ENCODE data around the gene SULF2.

Gene SULF2

DNA sequence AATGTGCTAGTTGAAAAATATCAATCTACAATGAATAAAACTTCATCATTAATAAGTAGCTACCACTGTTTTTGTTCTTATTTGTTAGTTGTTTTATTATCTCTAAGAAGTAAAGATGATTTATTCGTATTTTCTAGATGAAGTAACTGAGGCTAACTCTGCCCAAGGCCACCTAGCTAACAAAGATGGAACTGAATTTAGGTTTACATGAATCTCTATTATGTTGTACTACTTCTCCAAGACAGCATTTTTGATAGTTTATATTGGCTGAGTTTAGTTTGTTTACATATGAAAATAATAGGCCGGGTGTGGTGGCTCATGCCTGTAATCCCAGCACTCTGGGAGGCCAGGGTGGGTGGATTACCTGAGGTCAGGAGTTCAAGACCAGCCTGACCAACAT, 162.1 kb downstream of the SULF2 start:
- no peak for DNase-seq

DNA sequence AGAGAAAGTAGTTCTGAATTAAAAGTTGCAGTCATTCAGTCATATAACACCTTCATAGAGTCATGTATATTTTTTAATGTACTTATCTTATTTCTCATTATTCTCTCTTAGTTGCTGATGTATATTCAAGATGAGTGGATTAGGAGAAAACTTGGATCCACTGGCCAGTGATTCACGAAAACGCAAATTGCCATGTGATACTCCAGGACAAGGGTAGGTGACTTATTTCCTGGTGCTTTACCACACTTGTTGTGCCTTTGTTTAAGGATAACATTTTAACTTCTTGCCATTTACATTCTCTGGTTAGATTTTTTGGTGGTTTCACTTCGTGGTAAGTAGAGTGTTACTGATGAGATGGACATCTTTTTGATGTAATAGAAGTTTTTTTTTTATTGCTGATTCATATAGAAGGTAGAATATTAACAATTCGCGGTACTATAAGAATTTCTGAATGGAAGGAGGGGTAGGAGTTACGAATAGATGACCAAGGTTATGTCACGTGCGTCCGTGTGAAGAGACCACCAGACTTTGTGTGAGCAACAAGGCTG, 163.1 kb downstream of the SULF2 start:
- no peak for DNase-seq

DNA sequence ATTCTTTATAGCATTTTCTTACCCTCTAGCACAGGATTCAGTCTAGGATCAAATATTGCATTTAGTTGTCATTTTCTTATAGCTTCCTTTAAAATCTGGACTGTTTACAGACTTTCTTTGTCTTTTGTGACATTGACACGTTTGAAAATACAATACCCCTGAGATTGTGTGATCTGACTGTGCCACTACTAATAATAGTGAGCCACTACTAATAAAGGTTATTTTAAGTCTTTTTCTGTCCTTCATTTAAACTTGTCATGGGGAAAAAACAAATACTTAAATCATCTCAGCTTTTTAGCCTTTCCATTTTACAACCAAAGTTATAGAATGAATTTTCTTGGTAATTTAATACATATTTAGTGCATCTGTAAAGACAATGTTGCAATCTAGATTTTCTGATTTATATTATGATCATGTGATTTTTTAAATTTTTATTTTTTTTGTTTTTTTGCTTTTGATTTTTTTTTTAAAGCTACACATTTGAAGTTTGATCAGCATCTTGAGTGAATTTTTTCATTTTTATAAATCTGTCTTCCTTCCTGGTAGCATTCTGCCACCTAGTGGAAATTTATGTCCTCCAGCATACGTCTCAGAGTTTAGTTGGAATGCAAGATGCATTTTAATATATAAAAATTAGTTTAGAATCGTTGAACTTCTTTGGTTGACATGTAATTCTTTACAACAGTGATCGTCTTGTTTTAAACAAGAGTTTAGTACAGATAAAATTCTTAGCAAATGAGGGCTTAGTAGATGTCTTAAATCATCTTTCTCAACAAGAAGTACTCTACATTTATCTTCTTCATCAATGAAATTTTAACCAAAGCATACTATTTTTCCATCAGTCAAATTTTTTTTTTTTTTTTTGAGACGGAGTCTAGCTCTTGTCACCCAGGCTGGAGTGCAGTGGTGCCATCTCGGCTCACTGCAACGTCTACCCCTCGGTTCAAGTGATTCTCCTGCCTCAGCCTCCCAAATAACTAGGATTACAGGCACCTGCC, 164.2 kb downstream of the SULF2 start:
- no peak for DNase-seq

GRCh38 chr20:47618479-47618878, 166.8 kb downstream of the SULF2 start:
- no peak for DNase-seq

GRCh38 chr20:47614703-47615309, 170.5 kb downstream of the SULF2 start:
- no peak for DNase-seq

DNA sequence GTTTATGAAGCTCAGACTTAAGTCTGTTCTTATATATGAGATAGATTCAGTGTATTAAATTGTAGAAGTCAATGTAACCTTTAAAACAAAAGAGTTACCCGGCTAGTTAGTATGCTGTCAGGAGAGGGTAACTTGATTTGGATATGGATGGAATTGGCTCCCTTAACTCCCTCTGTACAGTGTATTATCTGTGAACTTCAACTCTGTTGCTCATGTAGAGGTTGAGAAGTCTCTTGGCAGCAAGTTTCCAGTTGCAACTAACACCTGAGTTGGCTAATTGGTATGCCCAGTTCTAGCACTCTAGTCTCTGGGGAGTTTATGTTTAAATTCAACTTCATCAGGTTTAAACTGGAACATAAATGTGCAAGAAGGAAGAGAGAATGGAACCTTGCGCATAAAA, 172.6 kb downstream of the SULF2 start:
- DNase-seq = no peak

DNA sequence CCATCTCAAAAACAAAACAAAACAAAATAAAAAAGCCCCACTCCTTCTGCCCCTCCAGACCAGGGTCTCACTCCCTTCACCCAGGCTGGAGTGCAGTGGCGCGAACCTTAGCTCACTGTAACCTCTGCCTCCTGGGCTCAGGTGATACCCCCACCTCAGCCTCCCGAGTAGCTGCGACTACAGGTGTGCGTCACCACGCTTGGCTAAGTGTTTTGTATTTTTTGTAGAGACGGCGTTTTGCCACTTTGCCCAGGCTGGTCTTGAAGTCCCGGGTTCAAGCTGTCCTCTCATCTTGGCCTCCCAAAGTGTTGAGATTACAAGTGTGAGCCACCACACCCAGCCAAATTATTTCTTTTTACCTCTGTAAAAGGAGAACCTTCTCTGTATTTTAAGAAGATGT, 173.5 kb downstream of the SULF2 start:
- no peak for DNase-seq

DNA sequence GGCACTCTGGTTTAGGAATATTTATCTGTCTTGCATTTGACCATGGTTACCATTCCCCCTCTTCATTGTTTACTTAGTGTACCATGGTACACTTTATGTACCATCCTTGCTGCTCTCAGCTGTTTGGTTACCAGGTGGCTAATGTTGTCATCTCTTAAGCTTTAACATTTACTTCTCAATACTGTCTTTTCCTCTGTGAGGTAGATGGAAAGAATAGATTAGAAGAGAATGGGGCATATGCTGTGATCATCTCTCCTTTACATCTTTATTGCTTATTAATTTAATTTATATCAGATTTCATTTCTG, 174.4 kb downstream of the SULF2 start:
- DNase-seq = no peak

DNA sequence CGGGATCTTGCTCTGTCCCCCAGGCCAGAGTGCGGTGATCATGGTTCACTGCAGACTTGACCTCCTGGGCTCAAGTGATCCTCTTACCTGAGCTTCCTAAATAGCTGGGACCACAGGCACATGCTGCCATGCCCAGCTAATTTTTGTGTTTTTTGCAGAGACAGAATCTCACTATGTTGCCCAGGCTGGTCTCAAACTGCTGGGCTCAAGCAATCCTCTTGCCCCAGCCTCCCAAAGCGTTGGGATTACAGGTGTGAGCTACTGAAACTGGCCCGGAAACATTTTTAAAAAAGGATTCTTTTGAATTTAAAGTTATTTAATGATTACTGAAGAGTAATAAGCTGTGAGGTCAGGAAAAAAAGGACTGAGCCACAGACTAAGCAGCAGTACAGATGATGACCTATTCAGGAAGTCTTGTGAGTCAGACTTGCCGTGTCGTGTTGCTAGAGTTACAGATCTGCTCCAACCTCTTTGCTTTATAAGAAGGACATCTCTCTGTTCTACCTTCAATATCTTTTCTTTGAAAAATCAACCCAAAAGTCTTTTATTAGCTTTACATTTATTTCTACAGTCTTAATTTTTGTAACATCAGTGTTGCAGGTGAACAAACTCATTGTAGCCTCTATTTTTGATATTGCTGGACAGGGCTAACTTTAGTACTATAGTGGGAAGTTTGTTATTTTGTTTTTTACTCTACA, 174.9 kb downstream of the SULF2 start:
- DNase-seq = peak; percentile 48

DNA sequence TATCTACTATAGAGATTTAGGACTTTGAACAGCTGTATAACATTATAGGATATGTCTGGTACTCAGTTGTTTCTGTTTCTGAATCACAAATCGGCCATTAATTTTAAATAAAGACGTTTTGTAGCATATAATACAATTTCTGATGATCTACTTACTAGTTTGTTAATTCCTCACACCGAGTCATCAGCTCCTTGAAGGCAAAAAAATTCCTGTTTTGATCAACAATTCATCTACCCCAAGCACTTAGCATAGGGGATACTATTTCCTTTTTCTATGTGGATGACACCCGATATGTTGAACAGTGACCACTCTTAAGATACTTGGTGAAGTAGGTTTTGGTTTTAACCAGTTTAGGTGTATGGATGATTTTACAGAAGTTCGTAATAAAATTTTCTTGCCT, 176.3 kb downstream of the SULF2 start:
- no peak for DNase-seq

All from activated gamma-delta T cell treated with Interleukin-2 at 50 U/mL for 16 hours (primary cell).